K562 (cell line): ENCODE measurements around the gene TMPO. TPM values are rescaled to one million over a fixed set of nuclear protein-coding genes. Genes with fewer than 3 reads are reported as not detected.

Experiments
- CEBPZ ChIP-seq: fragments of 150-350 bp; IDR thresholded peaks from 2 replicates; pipeline ENCODE4 v1.6.1; 2014; ENCODE audit warnings: low read depth, mild to moderate bottlenecking, low read length, borderline replicate concordance
- E2F5 ChIP-seq: sonication (generic); formaldehyde crosslinking; IDR thresholded peaks from 2 replicates; pipeline ENCODE4 v1.8.0; 2022; ENCODE audit warnings: mild to moderate bottlenecking, missing genetic modification reagents
- ZNF318 ChIP-seq, 2 experiments: fragments of 450-650 bp; IDR thresholded peaks; 2 replicates each; pipeline ENCODE4 v1.6.1; 2016; ENCODE audit warnings: mild to moderate bottlenecking in 2 of 2, borderline replicate concordance in 1 of 2, low read depth in 1 of 2, moderate library complexity in 1 of 2
- ZNF407 ChIP-seq: fragments of 450-650 bp; IDR thresholded peaks from 2 replicates; pipeline ENCODE4 v1.6.1; 2016; ENCODE audit warnings: low read depth
- polyA plus RNA-seq, 8 experiments: library from polyadenylated mRNA; depleted of rRNA in 4 of 8; stranded (reverse) in 5 of 8; unstranded in 3 of 8; fragments of >200 nt; fragmentation: Nextera tagmentation in 2 of 8; fragmentation: Illumina TruSeq in 1 of 8; extraction: Ambion mirVana in 2 of 8; extraction: Trizol in 1 of 8; gene quantifications; 2 replicates each; pipeline versions ENCODE4 v1.2.1 to v1.2.3, GENCODE V29; 2011 to 2014; ENCODE audit warnings: inconsistent platforms in 1 of 8, missing spikeins in 1 of 8
- total RNA-seq, 7 experiments: library from RNA; depleted of rRNA in 6 of 7; stranded (reverse); fragments of >200 nt in 6 of 7; fragmentation: Illumina TruSeq in 2 of 7; extraction: Trizol in 2 of 7; gene quantifications; 2 replicates each; pipeline versions ENCODE4 v1.2.1 to v1.2.3, GENCODE V29; 2011 to 2021; ENCODE audit warnings: low replicate concordance in 1 of 7

TMPO gene
- total and polyA plus RNA-seq, 9 of the 15 experiments (the other 6 are each of a cell fraction or from before 2014, with no cell fraction given) = 62.1 to 263 (median 182) TPM

- TF ChIP-seq ZNF407 (no peak), CEBPZ (no peak), ZNF318 (IDR thresholded peaks at IDR 0.05; ENCODE audit: borderline replicate concordance in 1 of 2, low read depth in 1 of 2) (no peak), E2F5 (CRISPR knock-in tag) (peak; percentile 47; the same call in 1 of the 2 replicates)
Measured at GRCh38 chr12:98516111-98516873, 902 bp downstream of the TMPO start (continued).
